ENCODE results near the gene GABRA1.

The GABRA1 gene

DNA sequence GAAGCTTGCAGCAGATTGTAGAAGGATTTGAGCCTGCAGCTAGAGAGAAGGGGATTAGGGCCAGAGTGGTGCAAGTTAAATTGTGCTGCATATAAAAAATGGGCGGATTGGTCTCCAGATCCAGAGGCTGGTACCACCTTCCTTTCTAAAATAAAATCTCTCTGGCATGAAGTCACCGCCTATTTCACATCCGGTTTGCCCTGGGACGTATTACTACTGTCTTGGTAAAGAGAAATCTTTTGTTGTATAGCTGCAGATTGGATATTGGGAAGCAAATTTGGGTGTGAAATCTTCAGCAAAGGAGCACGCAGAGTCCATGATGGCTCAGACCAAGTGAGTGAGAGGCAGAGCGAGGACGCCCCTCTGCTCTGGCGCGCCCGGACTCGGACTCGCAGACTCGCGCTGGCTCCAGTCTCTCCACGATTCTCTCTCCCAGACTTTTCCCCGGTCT is at the start of gene GABRA1:
Gene GABRA1, plus strand, starts transcription at position 180 of the 451 bp plus-strand sequence. CDS start 2,691 bp downstream, outside the sequence.
- no peak within 1 kb of the TSS for H3K4me3 ChIP-seq (ENCODE audit: low read depth, low read length)
- TF ChIP-seq, protein P1, sequence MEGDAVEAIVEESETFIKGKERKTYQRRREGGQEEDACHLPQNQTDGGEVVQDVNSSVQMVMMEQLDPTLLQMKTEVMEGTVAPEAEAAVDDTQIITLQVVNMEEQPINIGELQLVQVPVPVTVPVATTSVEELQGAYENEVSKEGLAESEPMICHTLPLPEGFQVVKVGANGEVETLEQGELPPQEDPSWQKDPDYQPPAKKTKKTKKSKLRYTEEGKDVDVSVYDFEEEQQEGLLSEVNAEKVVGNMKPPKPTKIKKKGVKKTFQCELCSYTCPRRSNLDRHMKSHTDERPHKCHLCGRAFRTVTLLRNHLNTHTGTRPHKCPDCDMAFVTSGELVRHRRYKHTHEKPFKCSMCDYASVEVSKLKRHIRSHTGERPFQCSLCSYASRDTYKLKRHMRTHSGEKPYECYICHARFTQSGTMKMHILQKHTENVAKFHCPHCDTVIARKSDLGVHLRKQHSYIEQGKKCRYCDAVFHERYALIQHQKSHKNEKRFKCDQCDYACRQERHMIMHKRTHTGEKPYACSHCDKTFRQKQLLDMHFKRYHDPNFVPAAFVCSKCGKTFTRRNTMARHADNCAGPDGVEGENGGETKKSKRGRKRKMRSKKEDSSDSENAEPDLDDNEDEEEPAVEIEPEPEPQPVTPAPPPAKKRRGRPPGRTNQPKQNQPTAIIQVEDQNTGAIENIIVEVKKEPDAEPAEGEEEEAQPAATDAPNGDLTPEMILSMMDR (IDR thresholded peaks at IDR 0.05; ENCODE audit: borderline replicate concordance, insufficient read depth, low read depth, low read length) = no peak

DNA sequence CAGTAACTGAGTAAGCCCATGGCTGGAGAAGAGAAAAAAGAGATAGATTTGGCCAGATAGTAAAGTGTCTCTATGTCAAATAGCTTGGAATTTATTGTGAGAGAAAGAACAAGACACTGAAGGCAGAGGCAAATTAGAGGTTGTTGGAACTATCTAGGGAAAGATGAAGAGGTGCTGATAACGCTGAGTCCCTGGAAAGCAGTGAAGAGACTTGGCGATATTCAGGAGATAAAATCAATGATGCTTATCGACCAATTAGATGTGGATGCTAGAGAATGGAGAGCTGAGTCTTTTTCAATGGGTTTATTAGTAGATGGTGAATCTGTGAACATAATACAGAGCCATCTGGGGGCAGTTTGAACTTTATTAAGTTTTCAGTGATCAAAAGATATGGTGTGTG is 48.6 kb upstream of the GABRA1 start:
- TF ChIP-seq, protein P1 (IDR thresholded peaks at IDR 0.05; ENCODE audit: borderline replicate concordance, insufficient read depth, low read depth, low read length) = no peak
- no peak overlapping the region for H3K4me3 ChIP-seq (ENCODE audit: low read depth, low read length)

DNA sequence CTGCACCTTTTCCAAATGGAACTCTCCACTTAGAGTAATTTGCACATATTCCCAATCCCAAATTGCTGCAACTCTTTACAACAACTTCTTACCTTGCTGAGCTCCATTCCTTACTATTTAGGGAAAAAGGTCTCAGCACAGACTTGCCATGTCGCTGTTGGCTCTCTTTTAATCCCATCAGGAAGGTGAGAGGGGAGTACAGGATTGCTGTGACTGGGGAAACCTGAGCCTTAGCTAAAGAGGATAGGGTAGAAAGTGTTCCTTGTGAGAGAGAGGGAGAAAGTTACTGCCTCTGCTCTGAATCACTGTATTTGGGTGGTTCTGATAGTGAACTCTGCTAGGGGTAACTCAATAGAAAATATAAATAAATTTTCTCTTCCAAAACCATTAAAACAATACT is 43.7 kb upstream of the GABRA1 start:
- no peak overlapping the region for H3K4me3 ChIP-seq (ENCODE audit: low read depth, low read length)
- TF ChIP-seq, protein P1 (IDR thresholded peaks at IDR 0.05; ENCODE audit: borderline replicate concordance, insufficient read depth, low read depth, low read length) = no peak

DNA sequence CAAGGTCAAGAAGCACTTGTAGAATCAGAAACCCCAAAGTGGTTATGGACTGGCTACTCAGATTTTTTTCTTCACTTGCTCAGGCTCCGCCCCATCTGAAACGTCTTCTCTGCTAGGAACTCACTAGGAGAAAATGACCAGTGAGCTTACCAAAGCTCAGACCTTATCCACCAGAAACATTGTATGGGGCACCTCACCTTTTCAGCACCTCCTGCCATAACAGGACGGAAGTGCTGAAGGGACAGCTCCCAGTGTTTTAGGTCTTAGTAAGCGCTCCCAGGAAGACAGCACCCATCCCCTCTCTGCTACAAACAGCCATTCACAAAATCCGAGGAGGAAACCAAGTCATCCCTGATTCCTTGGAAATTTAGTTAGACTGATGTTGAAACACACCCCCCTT is 1.2 kb upstream of the GABRA1 start:
- TF ChIP-seq, protein P1 (IDR thresholded peaks at IDR 0.05; ENCODE audit: borderline replicate concordance, insufficient read depth, low read depth, low read length) = no peak
- H3K4me3 ChIP-seq (ENCODE audit: low read depth, low read length) = no peak overlapping the region

DNA sequence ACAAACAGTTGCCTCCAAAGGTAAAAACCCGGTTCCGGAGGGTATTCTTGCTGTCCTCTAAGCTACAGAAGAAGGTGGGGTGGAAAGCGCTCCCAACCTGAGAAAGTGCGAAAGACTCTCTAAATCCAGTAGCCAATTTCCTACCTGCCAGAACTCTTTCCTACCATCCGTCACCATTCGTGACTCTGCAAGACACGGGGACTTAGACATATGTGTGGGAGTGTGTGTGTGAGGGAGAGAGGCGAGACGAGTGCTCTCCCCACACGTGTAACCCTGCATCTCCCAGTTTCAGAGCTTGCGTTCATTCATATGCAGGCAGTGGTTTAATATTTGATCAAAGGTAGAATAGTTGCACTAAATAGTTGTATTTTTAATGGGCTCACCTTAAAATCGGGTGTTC is 473 bp upstream of the GABRA1 start:
- TF ChIP-seq, protein P1 (IDR thresholded peaks at IDR 0.05; ENCODE audit: borderline replicate concordance, insufficient read depth, low read depth, low read length) = no peak
- H3K4me3 ChIP-seq (ENCODE audit: low read depth, low read length) = no peak overlapping the region

DNA sequence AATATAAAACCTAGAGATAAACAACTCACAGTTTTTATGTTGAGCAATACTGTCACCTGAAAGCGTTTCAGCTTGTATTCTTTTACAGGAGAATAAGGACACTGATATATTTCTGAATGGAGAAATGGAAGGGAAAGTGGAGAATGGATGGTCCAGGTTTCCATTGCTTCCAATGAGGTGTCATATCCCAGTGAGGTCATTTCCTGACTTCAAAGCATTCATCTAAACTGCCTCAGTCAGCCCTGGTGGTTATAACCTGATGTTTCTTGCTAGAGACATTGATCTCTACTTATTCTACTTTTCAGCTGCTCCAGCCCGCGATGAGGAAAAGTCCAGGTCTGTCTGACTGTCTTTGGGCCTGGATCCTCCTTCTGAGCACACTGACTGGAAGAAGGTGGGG is 2.6 kb downstream of the GABRA1 start:
- TF ChIP-seq, protein P1 (IDR thresholded peaks at IDR 0.05; ENCODE audit: borderline replicate concordance, insufficient read depth, low read depth, low read length) = no peak
- H3K4me3 ChIP-seq (ENCODE audit: low read depth, low read length) = no peak overlapping the region

DNA sequence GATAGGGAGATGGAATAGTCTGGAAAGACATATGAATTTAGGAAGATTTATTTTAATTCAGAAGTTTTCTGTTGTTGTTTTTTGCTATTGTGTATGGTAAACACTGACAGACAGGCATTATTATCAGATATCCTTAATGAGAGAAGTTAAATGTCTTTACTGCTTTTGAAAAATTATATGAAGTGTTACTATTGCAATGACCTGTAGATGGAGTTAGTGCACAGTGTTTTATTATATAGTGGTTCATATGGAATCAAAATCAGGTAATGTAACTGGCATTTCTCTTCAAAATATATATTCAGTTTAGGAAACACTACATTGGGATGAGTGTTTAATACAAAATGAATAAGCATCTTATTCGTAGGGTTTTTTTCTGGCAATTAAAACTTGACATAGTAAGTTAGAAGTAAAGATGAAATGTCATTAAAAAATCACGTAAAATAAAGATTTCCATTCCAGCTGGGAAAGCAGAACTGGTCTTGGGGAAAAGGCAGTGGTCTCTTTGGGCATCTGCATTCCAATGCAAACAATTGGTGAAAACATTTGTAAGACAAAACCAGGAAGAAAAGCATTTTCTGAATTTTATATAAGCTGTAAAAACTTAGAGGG is 3.9 kb downstream of the GABRA1 start:
- H3K4me3 ChIP-seq (ENCODE audit: low read depth, low read length) = no peak overlapping the region
- TF ChIP-seq, protein P1 (IDR thresholded peaks at IDR 0.05; ENCODE audit: borderline replicate concordance, insufficient read depth, low read depth, low read length) = no peak
